Panc1 (cell line): Measurements from ENCODE around the gene BPNT1. TPM values are rescaled to one million over a fixed set of nuclear protein-coding genes. Genes with fewer than 3 reads are reported as not detected.

Source experiments
- ATAC-seq: fragments of 200-7000 bp; cut with Tn5 transposase; 2 replicates; pipeline ENCODE4 v1.9.1; 2020; ENCODE audit warnings: mild to moderate bottlenecking, moderate library complexity
- BruUV-seq: library from RNA; stranded (reverse); fragments of 400-500 nt; replicated peaks from 2 replicates; lab custom pipeline; 2021; lab: Mats Ljungman, UMichigan
- CTCF ChIA-PET: fragments of 300-600 bp; sonication (Branson Sonifier 250); formaldehyde crosslinking; loops from one replicate; lab custom pipeline; 2022; ENCODE audit warnings: antibody characterized with exemption; lab: Charles Lee
- POLR2A ChIA-PET: fragments of 300-600 bp; sonication (Branson Sonifier 250); formaldehyde crosslinking; loops from one replicate; lab custom pipeline; 2022; ENCODE audit warnings: antibody characterized with exemption; lab: Charles Lee
- DNase-seq: peaks from one replicate; pipeline ENCODE4 v3.0.0-alpha.2; 2010; ENCODE audit warnings: low read depth, low spot score
- H3K27ac ChIP-seq: 2 replicates; pipeline ENCODE4 v1.5.1; 2011; ENCODE audit warnings: mild to moderate bottlenecking, low read length, inconsistent platforms
- H3K27me3 ChIP-seq: fragments of 200-500 bp; sonication (Bioruptor generic); 2 replicates; pipeline ENCODE4 v1.6.0; 2014; ENCODE audit warnings: low read length, inconsistent platforms; ENCODE audit not compliant: control insufficient read depth, insufficient read depth
- H3K36me3 ChIP-seq: fragments of 200-500 bp; sonication (Bioruptor generic); 2 replicates; pipeline ENCODE4 v1.5.1; 2014; ENCODE audit warnings: inconsistent platforms, mild to moderate bottlenecking, low read length, moderate library complexity; ENCODE audit not compliant: control insufficient read depth, insufficient read depth
- H3K4me1 ChIP-seq: 2 replicates; pipeline ENCODE4 v1.5.1; 2011; ENCODE audit warnings: inconsistent platforms, mild to moderate bottlenecking, low read length, moderate library complexity; ENCODE audit not compliant: control insufficient read depth, insufficient read depth
- H3K4me3 ChIP-seq, 2 experiments: 2 replicates each; pipeline ENCODE4 v1.5.1; 2011 to 2012; ENCODE audit warnings: low read depth in 2 of 2, low read length in 2 of 2, mild to moderate bottlenecking in 2 of 2, inconsistent platforms in 1 of 2, moderate library complexity in 1 of 2
- H3K9me3 ChIP-seq: fragments of 200-500 bp; sonication (Bioruptor generic); 2 replicates; pipeline ENCODE4 v1.5.1; 2014; ENCODE audit warnings: low read depth, mild to moderate bottlenecking, inconsistent platforms, low read length, moderate library complexity; ENCODE audit not compliant: control insufficient read depth, insufficient read depth
- POLR2AphosphoS5 ChIP-seq: IDR thresholded peaks from 2 replicates; pipeline ENCODE4 v1.6.1; 2012; ENCODE audit warnings: mild to moderate bottlenecking, low read depth, low read length, moderate library complexity
- SIN3A ChIP-seq: IDR thresholded peaks from 2 replicates; pipeline ENCODE4 v1.6.1; 2012; ENCODE audit warnings: low read depth, mild to moderate bottlenecking, low read length, moderate library complexity, borderline replicate concordance; ENCODE audit not compliant: insufficient read depth
- TCF7L2 ChIP-seq: IDR thresholded peaks from 2 replicates; pipeline ENCODE4 v1.6.1; 2011; ENCODE audit warnings: mild to moderate bottlenecking, low read depth, low read length, inconsistent platforms
- in situ Hi-C: cut with HindIII; loops from 2 replicates; pipeline ENCODE4 v1.10.0; 2016; ENCODE audit warnings: low sequenced_read_pairs, low pct_unique_long_range_greater_than_20kb
- intact Hi-C: fragments of 100-400 bp; cut with micrococcal nuclease; formaldehyde crosslinking; loops from one replicate; pipeline ENCODE4 v1.10.0; 2022; ENCODE audit not compliant: unreplicated experiment
- total RNA-seq: library from RNA; stranded (reverse); gene quantifications from one replicate; pipeline ENCODE4 v1.2.1, GENCODE V29; 2021; ENCODE audit not compliant: unreplicated experiment
- TF ChIP-seq, protein P1 (sequence below), 2 experiments: IDR thresholded peaks; 2 replicates each; pipeline ENCODE4 v1.6.1; 2011 to 2012; ENCODE audit warnings: low read depth in 2 of 2, control low read depth in 1 of 2, low read length in 1 of 2, mild to moderate bottlenecking in 1 of 2, moderate library complexity in 1 of 2; ENCODE audit not compliant: insufficient read depth in 1 of 2
- TF ChIP-seq, protein P2 (sequence below): fragments of 450-650 bp; IDR thresholded peaks from 2 replicates; pipeline ENCODE4 v1.5.1; 2017; ENCODE audit warnings: mild to moderate bottlenecking

BPNT1 gene
- total RNA-seq, 1 experiment from 2014 or later = 20.8 TPM

DNA sequence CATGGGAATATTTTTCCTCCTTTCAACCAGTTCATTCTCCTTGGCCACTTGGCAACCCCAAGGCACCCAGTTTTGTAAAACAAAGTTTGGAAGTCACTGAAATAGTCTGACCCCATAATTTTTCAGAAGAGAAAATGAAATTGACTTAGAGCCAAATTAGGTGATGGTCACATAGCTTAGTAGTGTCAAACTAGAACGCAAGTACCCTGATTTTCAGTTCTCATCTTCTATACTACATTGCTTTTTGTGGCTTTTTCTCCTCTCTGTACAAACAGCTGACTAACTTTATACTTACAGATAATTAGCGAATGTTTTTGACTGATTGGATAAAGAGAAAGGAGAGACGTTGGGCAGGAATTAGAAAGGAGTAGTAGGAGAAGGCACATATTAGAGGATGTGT, 37.5 kb upstream of the BPNT1 start:
- Histone ChIP-seq H3K36me3 (peaks cover 26% of the 10 kb centered on the region), H3K27ac (no peak overlapping the region), H3K4me1 (no peaks in the 10 kb centered on the region), H3K27me3 (no peaks in the 10 kb centered on the region), H3K4me3 (no peak overlapping the region), H3K9me3 (no peaks in the 10 kb centered on the region)
- TF ChIP-seq TCF7L2 (no peak), SIN3A (no peak), POLR2AphosphoS5 (no peak)
- TF ChIP-seq, protein P1, sequence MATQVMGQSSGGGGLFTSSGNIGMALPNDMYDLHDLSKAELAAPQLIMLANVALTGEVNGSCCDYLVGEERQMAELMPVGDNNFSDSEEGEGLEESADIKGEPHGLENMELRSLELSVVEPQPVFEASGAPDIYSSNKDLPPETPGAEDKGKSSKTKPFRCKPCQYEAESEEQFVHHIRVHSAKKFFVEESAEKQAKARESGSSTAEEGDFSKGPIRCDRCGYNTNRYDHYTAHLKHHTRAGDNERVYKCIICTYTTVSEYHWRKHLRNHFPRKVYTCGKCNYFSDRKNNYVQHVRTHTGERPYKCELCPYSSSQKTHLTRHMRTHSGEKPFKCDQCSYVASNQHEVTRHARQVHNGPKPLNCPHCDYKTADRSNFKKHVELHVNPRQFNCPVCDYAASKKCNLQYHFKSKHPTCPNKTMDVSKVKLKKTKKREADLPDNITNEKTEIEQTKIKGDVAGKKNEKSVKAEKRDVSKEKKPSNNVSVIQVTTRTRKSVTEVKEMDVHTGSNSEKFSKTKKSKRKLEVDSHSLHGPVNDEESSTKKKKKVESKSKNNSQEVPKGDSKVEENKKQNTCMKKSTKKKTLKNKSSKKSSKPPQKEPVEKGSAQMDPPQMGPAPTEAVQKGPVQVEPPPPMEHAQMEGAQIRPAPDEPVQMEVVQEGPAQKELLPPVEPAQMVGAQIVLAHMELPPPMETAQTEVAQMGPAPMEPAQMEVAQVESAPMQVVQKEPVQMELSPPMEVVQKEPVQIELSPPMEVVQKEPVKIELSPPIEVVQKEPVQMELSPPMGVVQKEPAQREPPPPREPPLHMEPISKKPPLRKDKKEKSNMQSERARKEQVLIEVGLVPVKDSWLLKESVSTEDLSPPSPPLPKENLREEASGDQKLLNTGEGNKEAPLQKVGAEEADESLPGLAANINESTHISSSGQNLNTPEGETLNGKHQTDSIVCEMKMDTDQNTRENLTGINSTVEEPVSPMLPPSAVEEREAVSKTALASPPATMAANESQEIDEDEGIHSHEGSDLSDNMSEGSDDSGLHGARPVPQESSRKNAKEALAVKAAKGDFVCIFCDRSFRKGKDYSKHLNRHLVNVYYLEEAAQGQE (IDR thresholded peaks at IDR 0.05; ENCODE audit: insufficient read depth in 1 of 2, low read depth in 2 of 2, low read length in 1 of 2) = no peak
- TF ChIP-seq, protein P2, sequence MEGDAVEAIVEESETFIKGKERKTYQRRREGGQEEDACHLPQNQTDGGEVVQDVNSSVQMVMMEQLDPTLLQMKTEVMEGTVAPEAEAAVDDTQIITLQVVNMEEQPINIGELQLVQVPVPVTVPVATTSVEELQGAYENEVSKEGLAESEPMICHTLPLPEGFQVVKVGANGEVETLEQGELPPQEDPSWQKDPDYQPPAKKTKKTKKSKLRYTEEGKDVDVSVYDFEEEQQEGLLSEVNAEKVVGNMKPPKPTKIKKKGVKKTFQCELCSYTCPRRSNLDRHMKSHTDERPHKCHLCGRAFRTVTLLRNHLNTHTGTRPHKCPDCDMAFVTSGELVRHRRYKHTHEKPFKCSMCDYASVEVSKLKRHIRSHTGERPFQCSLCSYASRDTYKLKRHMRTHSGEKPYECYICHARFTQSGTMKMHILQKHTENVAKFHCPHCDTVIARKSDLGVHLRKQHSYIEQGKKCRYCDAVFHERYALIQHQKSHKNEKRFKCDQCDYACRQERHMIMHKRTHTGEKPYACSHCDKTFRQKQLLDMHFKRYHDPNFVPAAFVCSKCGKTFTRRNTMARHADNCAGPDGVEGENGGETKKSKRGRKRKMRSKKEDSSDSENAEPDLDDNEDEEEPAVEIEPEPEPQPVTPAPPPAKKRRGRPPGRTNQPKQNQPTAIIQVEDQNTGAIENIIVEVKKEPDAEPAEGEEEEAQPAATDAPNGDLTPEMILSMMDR = no peak
- ChIA-PET POLR2A (no interaction called here), CTCF (no interaction called here)
- DNase-seq = no peak
- intact Hi-C loops (no loop called here), in situ Hi-C loops (no loop called here)
- no peak for ATAC-seq
- BruUV-seq = no TSS peak

DNA sequence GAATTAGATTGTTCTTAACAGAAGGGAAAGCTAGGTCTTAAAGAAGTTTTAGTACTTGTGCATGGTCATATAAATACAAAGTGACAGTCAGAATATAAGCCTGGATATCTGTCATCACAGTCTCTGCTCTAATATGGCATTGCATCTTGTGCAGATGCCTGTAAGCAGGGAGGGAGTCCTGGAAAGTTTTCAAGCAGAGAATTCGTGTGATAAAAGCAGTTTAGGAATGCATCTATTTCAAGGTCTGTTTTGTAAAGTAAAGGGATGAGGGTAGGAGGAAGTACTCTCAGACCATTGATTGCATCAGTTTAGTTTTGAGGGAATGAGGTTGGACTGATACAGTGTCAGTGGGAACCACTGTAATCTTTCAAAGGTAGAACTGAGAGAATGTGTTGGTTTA, 35.0 kb upstream of the BPNT1 start:
- in situ Hi-C loops (no loop called here), intact Hi-C loops (no loop called here)
- no peaks in the 10 kb centered on the region for H3K4me1 ChIP-seq
- DNase-seq (no peak), ATAC-seq (no peak)
- no peaks in the 10 kb centered on the region for H3K9me3 ChIP-seq
- no peak overlapping the region for H3K4me3 ChIP-seq
- H3K27ac ChIP-seq = no peak overlapping the region
- ChIA-PET POLR2A (no interaction called here), CTCF (interaction anchor here (0.7 kb wide), 1 partner anchor 11 kb away, joined by 3 read pairs; no protein-coding TSS in a partner anchor)
- peaks cover 27% of the 10 kb centered on the region for H3K36me3 ChIP-seq
- no peaks in the 10 kb centered on the region for H3K27me3 ChIP-seq
- no TSS peak for BruUV-seq
- no peak for TF ChIP-seq TCF7L2
- TF ChIP-seq POLR2AphosphoS5 = no peak
- no peak for TF ChIP-seq SIN3A
- TF ChIP-seq, protein P2 = no peak
